Muscle layer of colon (tissue), 2 donors: Measurements from ENCODE around the gene EPHB2.

Experiments used
- H3K27ac ChIP-seq: one replicate; pipeline ENCODE4 v1.7.0; 2013; ENCODE audit warnings: low read depth, mild to moderate bottlenecking, low read length, moderate library complexity
- H3K27me3 ChIP-seq, 2 donors: one replicate each; pipeline ENCODE4 v1.7.0; 2013; ENCODE audit warnings: low read length in 2 of 2, mild to moderate bottlenecking in 2 of 2; ENCODE audit not compliant: insufficient read depth in 2 of 2, control insufficient read depth in 1 of 2
- H3K36me3 ChIP-seq: one replicate; pipeline ENCODE4 v1.7.0; 2013; ENCODE audit warnings: mild to moderate bottlenecking, low read length; ENCODE audit not compliant: insufficient read depth
- H3K4me1 ChIP-seq: one replicate; pipeline ENCODE4 v1.7.0; 2013; ENCODE audit warnings: mild to moderate bottlenecking, low read length; ENCODE audit not compliant: insufficient read depth
- H3K4me3 ChIP-seq, 2 donors: one replicate each; pipeline ENCODE4 v1.7.0; 2013; ENCODE audit warnings: low read length in 2 of 2, low read depth in 1 of 2, mild to moderate bottlenecking in 1 of 2, moderate library complexity in 1 of 2
- H3K9ac ChIP-seq: one replicate; pipeline ENCODE4 v1.7.0; 2013; ENCODE audit warnings: low read length
- H3K9me3 ChIP-seq: one replicate; pipeline ENCODE4 v1.7.0; 2013; ENCODE audit warnings: mild to moderate bottlenecking, low read length
- donor health status: abdominal sarcoma.
- donor health status: Adenocarcinoma of cecum.

EPHB2 gene

DNA sequence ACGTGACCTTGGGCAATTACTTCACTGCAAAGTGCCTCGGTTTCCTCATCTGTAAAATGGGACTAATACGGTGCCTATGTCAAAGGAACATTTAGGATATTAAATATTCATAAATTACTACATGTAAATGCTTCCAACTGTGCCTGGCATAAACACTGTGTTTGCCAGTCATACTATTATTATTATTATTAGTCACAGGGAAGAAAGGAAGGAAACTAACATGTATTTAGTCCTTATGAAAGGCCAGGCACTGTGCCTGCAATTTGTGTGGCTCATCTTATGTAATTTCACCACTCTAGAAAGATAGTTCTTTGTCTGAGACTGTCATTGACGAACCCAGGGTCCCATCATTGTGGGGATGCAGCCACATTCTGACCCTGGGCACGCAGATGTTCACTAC is 45.0 kb downstream of the EPHB2 start:
- H3K4me3 ChIP-seq: no peak overlapping the region
- H3K4me1 ChIP-seq: peaks cover 8% of the 10 kb centered on the region
- H3K27me3 ChIP-seq: no peaks in the 10 kb centered on the region
- H3K27ac ChIP-seq: no peak overlapping the region
- no peaks in the 10 kb centered on the region for H3K36me3 ChIP-seq
- no peak overlapping the region for H3K9ac ChIP-seq
- H3K9me3 ChIP-seq: no peaks in the 10 kb centered on the region

DNA sequence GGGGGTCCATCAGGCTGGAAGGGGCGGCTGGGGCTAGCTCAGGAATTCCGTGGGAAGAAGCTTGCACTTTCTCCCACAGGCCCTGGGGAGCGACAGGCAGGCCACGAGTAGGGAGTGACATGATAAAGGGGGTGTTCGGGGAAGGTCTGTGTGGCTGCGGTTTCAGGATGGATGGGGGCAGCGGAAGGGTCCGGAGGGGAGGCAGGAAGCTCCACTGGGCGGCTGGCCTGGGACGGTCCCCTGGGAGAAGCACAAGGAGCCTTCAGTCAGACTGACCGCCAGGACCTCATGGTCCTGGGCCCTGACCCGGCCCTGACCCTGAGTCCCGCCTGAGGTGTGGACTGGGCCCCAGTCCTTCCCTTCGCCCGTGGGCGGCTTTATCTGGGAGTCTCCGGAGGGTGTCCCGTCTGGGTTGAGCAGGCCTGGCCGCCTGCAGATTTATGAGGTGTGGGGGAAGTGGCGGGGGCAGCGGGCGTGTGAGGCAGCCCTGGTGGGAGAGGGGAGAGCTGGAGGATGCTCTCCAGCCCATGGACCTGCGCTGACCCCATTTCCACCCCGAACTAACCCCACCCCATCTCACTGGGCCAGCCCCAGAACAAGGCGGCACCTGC is 45.6 kb downstream of the EPHB2 start:
- Histone ChIP-seq H3K9ac (no peak overlapping the region), H3K9me3 (no peaks in the 10 kb centered on the region), H3K4me3 (no peak overlapping the region), H3K27ac (no peak overlapping the region), H3K36me3 (no peaks in the 10 kb centered on the region), H3K4me1 (peaks cover 3% of the 10 kb centered on the region), H3K27me3 (no peaks in the 10 kb centered on the region)

DNA sequence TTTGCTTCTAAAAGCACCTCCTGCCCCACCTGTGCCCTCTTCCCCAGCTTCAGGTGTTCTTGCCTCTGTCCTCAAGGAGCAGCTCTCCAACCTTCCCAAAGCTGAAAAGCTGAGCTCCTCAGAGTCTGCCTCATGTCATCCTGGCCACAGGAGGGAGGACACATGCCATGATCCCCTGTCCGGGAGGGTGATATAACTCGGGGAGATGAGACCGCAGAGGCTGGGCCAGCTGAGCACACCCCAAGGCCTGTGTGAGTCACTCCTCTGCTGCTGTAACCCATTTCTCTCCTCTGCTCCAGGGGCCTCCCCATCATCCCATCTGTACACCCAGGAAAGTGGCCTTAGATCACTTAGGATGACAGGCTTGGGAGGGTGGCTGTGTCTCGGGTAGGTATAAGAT is 49.8 kb downstream of the EPHB2 start:
- H3K27ac ChIP-seq: no peak overlapping the region
- no peak overlapping the region for H3K4me3 ChIP-seq
- H3K9ac ChIP-seq: no peak overlapping the region
- no peaks in the 10 kb centered on the region for H3K36me3 ChIP-seq
- H3K27me3 ChIP-seq: no peaks in the 10 kb centered on the region
- H3K4me1 ChIP-seq: no peaks in the 10 kb centered on the region
- H3K9me3 ChIP-seq: no peaks in the 10 kb centered on the region

DNA sequence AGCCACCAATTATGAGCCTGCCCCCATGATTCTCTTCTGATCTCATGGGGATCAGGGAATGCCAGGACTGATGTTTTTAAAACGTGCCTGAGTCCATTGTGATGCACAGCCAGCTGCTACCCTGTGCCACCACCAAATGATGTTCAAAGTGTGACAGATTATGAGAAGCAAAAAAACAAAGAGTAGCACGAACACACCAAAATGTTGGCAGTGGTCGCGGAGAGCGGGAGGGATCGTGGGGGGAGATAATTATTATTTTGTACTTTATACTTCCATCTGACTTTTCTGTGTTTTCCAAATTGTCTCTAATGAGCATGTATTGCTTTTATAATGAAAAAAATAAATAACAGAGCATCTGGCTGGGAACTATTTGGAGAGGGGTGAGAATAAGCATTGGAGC is 50.5 kb downstream of the EPHB2 start:
- H3K27me3 ChIP-seq: no peaks in the 10 kb centered on the region
- no peak overlapping the region for H3K9ac ChIP-seq
- H3K36me3 ChIP-seq: no peaks in the 10 kb centered on the region
- no peaks in the 10 kb centered on the region for H3K9me3 ChIP-seq
- H3K27ac ChIP-seq: no peak overlapping the region
- no peaks in the 10 kb centered on the region for H3K4me1 ChIP-seq
- no peak overlapping the region for H3K4me3 ChIP-seq

DNA sequence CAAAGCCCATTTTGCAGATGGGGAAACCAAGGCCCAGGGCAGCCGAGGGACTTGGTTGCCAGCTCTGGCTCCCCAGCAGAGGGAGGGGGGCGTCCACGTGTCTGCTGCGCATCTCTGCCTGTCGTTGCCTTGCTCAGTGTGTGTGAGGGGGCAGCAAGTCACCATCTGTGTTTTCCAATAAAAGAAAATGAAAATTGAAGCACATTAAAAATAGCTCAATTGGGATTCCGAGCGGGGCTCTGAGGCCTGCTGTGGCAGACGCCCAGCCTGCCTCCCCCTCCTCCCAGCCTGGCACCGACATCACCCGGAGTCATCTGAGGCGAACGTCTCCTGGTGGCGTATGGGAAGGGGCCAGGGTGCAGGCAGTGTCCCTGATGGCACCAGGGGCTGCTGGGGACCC is 51.2 kb downstream of the EPHB2 start:
- H3K27ac ChIP-seq: no peak overlapping the region
- H3K4me1 ChIP-seq: no peaks in the 10 kb centered on the region
- H3K9me3 ChIP-seq: no peaks in the 10 kb centered on the region
- H3K36me3 ChIP-seq: no peaks in the 10 kb centered on the region
- H3K27me3 ChIP-seq: no peaks in the 10 kb centered on the region
- no peak overlapping the region for H3K9ac ChIP-seq
- no peak overlapping the region for H3K4me3 ChIP-seq

DNA sequence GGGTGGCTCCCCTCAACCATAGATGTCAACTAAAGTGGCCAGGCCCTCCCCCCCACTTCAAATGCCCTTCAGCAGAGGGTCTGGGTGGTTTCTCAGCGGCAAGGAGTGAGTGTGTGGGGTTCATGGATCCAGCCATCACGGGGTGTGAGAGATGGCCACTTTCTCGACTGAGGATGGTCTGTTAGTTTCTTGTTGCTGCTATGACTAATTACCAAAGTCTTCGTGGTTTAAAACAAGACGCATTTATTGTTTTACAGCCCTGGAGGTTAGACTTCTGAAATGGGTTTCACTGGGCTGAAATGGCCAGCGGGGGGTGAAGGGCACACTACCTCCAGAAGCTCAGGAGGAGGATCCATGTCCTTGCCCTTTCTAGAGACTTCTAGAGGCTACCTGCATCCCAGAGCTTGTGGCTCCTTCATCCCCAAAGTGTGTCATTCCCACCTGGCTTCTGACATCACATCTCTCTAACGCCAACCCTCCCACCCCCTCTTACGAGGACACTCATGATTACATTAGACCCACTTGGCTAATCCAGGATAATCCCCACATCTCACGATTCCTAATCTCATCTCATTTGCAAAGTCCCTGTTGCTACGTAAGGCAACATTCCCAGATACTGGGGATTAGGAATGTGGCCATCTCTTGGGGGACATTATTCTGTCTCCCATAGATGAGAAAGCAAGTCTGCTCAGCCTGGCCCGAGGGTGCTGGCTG is 53.0 kb downstream of the EPHB2 start:
- H3K4me3 ChIP-seq: no peak overlapping the region
- no peaks in the 10 kb centered on the region for H3K27me3 ChIP-seq
- no peaks in the 10 kb centered on the region for H3K4me1 ChIP-seq
- no peak overlapping the region for H3K9ac ChIP-seq
- H3K27ac ChIP-seq: no peak overlapping the region
- H3K9me3 ChIP-seq: no peaks in the 10 kb centered on the region
- no peaks in the 10 kb centered on the region for H3K36me3 ChIP-seq

DNA sequence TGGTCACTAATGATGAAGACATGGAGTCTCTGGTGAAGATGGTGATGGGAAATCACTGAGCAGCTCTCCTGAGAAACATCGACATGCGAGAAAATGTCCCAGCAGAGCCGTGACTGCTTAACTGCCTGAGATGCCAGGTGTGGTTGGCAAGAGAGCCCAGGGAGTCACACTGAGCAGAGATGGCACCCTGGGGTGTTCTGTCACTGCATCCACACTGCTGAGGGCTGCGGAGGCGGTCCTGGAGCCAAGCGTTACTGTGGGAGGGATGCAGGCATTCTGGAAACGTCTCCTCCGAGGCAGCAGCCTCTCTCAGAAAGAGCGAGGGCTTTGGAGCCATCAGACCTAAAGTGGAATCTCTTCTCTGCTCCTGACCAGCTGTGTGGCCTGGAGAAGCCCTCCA is 57.2 kb downstream of the EPHB2 start:
- no peak overlapping the region for H3K4me3 ChIP-seq
- no peaks in the 10 kb centered on the region for H3K27me3 ChIP-seq
- H3K36me3 ChIP-seq: no peaks in the 10 kb centered on the region
- H3K27ac ChIP-seq: no peak overlapping the region
- H3K4me1 ChIP-seq: no peaks in the 10 kb centered on the region
- no peak overlapping the region for H3K9ac ChIP-seq
- no peaks in the 10 kb centered on the region for H3K9me3 ChIP-seq

DNA sequence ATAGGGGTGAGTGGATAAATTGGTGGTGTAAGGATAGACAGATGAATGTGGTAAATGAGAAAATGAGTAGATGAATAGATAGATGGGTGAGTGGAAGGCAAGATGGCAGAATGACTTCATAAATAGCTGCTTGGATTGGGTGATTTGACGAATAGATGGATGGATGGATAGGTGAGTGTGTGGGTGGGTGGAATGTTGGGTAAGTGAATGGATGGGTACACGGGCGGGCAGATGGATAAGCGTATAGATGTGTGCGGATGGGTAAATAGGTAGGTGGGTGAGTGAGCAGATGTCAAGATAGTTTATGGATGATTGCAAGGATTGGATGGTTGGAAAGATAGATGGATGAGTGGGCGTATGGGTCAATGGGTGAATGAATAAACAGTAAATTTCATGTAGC is 59.3 kb downstream of the EPHB2 start:
- H3K27me3 ChIP-seq: no peaks in the 10 kb centered on the region
- no peak overlapping the region for H3K4me3 ChIP-seq

DNA sequence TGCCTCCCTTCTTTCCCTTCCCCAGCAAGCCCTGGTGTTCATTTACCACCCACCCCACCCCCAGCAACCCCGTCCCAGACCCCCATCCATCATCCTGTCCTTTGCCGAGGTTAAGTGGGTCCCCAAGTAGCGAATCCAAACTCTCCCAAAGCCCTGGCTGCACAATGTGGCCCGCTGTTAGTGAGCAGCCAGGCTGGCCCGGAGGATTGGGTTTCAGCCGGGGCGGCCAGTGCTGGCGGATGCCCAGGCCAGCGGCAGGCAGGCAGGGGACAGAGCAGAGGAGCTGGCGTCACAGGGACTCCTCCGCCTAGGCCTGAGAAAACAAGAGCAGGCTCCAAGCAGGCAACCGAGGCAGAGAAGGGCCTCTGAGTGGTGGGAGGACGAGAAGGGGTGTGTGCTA is 61.4 kb downstream of the EPHB2 start:
- Histone ChIP-seq H3K9ac (no peak overlapping the region), H3K27ac (no peak overlapping the region), H3K9me3 (no peaks in the 10 kb centered on the region), H3K36me3 (no peaks in the 10 kb centered on the region), H3K4me3 (no peak overlapping the region), H3K27me3 (no peaks in the 10 kb centered on the region), H3K4me1 (peaks cover 15% of the 10 kb centered on the region)

More for the DNA sequence above, 59.3 kb downstream of the EPHB2 start:
- H3K36me3 ChIP-seq: no peaks in the 10 kb centered on the region
- H3K4me1 ChIP-seq: peaks cover 7% of the 10 kb centered on the region
- H3K27ac ChIP-seq: no peak overlapping the region
- no peak overlapping the region for H3K9ac ChIP-seq
- H3K9me3 ChIP-seq: no peaks in the 10 kb centered on the region

DNA sequence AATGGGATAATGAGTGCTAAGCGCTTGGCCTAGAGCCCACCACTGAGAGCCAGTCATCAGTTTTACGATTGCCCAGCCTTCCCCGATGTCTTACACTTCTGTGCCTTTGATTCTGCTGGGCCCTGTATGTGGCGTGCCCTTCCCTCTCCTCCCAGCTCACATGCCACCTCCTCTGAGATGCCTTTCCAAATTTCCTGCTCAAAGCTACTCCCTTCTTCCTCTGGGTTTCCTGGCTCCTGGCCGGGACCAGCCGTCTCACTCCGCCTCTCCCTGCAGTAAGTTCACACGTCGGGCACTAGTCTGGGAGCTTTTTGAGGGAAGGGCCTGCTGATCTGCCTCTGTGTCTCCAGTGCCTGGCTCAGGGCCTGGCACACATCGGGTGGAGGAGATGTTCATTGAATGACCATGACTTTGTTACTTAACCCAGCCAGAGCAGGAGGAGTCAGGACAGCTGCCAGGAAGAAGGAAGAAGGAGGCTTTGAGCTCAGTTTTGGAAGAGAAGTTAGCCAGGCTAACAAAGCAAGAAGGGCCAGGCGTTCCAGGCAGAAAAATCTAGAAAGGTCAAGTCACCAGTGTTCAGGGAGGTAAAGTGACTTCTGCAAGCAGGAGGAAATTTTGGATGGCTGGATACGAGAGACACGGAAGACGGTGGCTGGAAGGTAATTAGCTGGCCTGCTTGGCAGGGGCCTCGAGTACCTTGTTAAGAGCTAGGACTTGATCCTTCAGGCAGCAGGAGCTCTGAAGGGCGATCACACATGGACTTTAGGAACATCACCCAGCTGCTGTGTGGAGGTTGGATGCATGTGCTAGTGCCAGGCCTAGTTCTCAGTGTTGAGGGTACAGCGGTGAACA is 63.6 kb downstream of the EPHB2 start:
- Histone ChIP-seq H3K27me3 (no peaks in the 10 kb centered on the region), H3K4me1 (peaks cover 21% of the 10 kb centered on the region), H3K4me3 (no peak overlapping the region), H3K27ac (no peak overlapping the region), H3K36me3 (no peaks in the 10 kb centered on the region), H3K9ac (no peak overlapping the region), H3K9me3 (no peaks in the 10 kb centered on the region)

DNA sequence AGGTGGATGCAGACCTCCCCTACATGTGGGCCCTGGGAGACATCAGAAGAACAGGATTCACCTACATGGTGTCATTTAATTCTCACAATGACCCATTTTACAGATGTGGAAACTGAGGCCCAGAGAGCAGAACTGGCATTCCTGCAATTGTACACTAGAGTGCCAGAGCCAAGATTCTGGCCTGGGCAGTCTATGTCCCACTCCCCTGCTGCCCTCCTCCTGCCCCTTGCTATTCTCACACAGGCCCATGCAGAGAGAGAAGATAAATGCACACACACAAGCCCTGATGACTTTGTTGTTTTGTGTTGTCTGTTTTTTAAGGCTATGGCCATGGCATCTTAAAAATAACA is 64.2 kb downstream of the EPHB2 start:
- Histone ChIP-seq H3K9me3 (no peaks in the 10 kb centered on the region), H3K36me3 (no peaks in the 10 kb centered on the region), H3K9ac (no peak overlapping the region), H3K4me1 (peaks cover 25% of the 10 kb centered on the region), H3K27ac (no peak overlapping the region), H3K27me3 (no peaks in the 10 kb centered on the region), H3K4me3 (no peak overlapping the region)
